ENCODE data around the gene ANAPC7. TPM values are rescaled to one million over a fixed set of nuclear protein-coding genes. Genes with fewer than 3 reads are reported as not detected.

ANAPC7 gene
- total and polyA plus RNA-seq, 2 of the 13 experiments (the other 11 are each of a cell fraction or from before 2014, with no cell fraction given): 40.0 to 69.1 TPM

GRCh38 chr12:110373962-110374611, 29.4 kb downstream of the ANAPC7 start:
- no peaks in the 10 kb centered on the region for H3K9me3 ChIP-seq (ENCODE audit: low read length)
- ChIA-PET POLR2A (no interaction called here), CTCF (ENCODE audit: low intra/inter-chr PET ratio, low total read pairs) (no interaction called here)
- H2AFZ ChIP-seq (ENCODE audit: low read length): no peak overlapping the region
- peaks cover 32 to 60% of the 10 kb centered on the region in 2 experiments for H3K36me3 ChIP-seq (replicated peaks in 1 of 2; ENCODE audit: control insufficient read depth in 1 of 2, insufficient read depth in 2 of 2, low read length in 2 of 2)
- no peak overlapping the region for H3K4me2 ChIP-seq (ENCODE audit: low read depth, low read length)
- no TSS peak for BruUV-seq (replicated peaks)
- intact Hi-C loops (cut with micrococcal nuclease; ENCODE audit: unreplicated experiment) (no loop called here), in situ Hi-C loops (cut with HindIII; ENCODE audit: extremely low pct_ligation_motif_present, low pct_unique_long_range_greater_than_20kb) (no loop called here)
- 95% methylated on average over 10 of the region's 13 CpGs for WGBS (ENCODE audit: low lambda C conversion rate)
- DNase-seq (ENCODE audit: low spot score): no peak
- no peaks in the 10 kb centered on the region for H4K20me1 ChIP-seq (ENCODE audit: insufficient read depth, low read length)
- 0 out of 2 replicates have a peak, but pooled peaks cover 4% of the 10 kb centered on the region for H3K4me1 ChIP-seq (ENCODE audit: insufficient read depth, low read length)
- H3K79me2 ChIP-seq (ENCODE audit: insufficient read depth, low read length): no peaks in the 10 kb centered on the region
- no peak overlapping the region for H3K4me3 ChIP-seq (replicated peaks in 1 of 3; ENCODE audit: insufficient read depth in 1 of 3, low read depth in 2 of 3, low read length in 3 of 3)
- ATAC-seq: no peak
- H3K27ac ChIP-seq (ENCODE audit: extremely low read length, insufficient read depth, low read length): no peak overlapping the region
- FAIRE-seq: no peak
- H3K9ac ChIP-seq (ENCODE audit: insufficient read depth, low read depth, low read length): no peak overlapping the region
- H3K27me3 ChIP-seq (ENCODE audit: control insufficient read depth in 1 of 2, insufficient read depth in 2 of 2, low read length in 2 of 2): no peaks in the 10 kb centered on the region; a peak in 1 of 5 replicates
- no peak for TF ChIP-seq SKI (IDR thresholded peaks at IDR 0.05; ENCODE audit: partially characterized antibody)
- no peak for TF ChIP-seq AHR (CRISPR knock-in tag; IDR thresholded peaks at IDR 0.05)
- no peak for TF ChIP-seq SIX4 (CRISPR knock-in tag; IDR thresholded peaks at IDR 0.05)
- no peak for TF ChIP-seq PHF20 (CRISPR knock-in tag; IDR thresholded peaks at IDR 0.05)
- TF ChIP-seq ZNF121 (CRISPR knock-in tag; IDR thresholded peaks at IDR 0.05): no peak
- TF ChIP-seq ZNF329 (CRISPR knock-in tag; IDR thresholded peaks at IDR 0.05; ENCODE audit: low read depth): no peak
- no peak for TF ChIP-seq ZNF317 (CRISPR knock-in tag; IDR thresholded peaks at IDR 0.05)
- TF ChIP-seq TEF (CRISPR knock-in tag; IDR thresholded peaks at IDR 0.05): no peak
- TF ChIP-seq MED8 (CRISPR knock-in tag; IDR thresholded peaks at IDR 0.05; ENCODE audit: insufficient replicate concordance): no peak
- no peak for TF ChIP-seq ZNF710 (CRISPR knock-in tag; IDR thresholded peaks at IDR 0.05; ENCODE audit: borderline replicate concordance)
- no peak for TF ChIP-seq ZNF44 (CRISPR knock-in tag; IDR thresholded peaks at IDR 0.05)
- no peak for TF ChIP-seq TSC22D2 (CRISPR knock-in tag; IDR thresholded peaks at IDR 0.05; ENCODE audit: borderline replicate concordance)
- TF ChIP-seq ZNF383 (CRISPR knock-in tag; IDR thresholded peaks at IDR 0.05; ENCODE audit: borderline replicate concordance): no peak
- no peak for TF ChIP-seq NFE2L2 (IDR thresholded peaks at IDR 0.05; ENCODE audit: low read length)

Data from HepG2 (cell line).